HepG2 (cell line): ENCODE results near the gene GPR87. TPM values are rescaled to one million over a fixed set of nuclear protein-coding genes. Genes with fewer than 3 reads are reported as not detected.

Experiments
- FOXA1 ChIP-seq, 2 experiments: fragments of 450-650 bp in 1 of 2; sonication (generic) in 1 of 2; formaldehyde crosslinking in 1 of 2; IDR thresholded peaks; 2 replicates each; pipeline versions ENCODE4 v1.4.0 to v1.6.1; 2016 to 2020; ENCODE audit warnings: missing genetic modification reagents in 1 of 2
- FOXK1 ChIP-seq: sonication (generic); formaldehyde crosslinking; IDR thresholded peaks from 2 replicates; pipeline ENCODE4 v1.4.0; 2020; ENCODE audit warnings: low read depth, missing genetic modification reagents, borderline replicate concordance
- HDAC1 ChIP-seq: sonication (generic); formaldehyde crosslinking; IDR thresholded peaks from 2 replicates; pipeline ENCODE4 v1.5.1; 2020; ENCODE audit warnings: mild to moderate bottlenecking, missing genetic modification reagents
- HDAC2 ChIP-seq: sonication (generic); formaldehyde crosslinking; IDR thresholded peaks from 2 replicates; pipeline ENCODE4 v1.4.0; 2020; ENCODE audit warnings: missing genetic modification reagents
- HNF4G ChIP-seq, 2 experiments: sonication (generic) in 1 of 2; formaldehyde crosslinking in 1 of 2; IDR thresholded peaks; 2 replicates each; pipeline versions ENCODE4 v1.4.0 to v1.6.1; 2011 to 2020; ENCODE audit warnings: borderline replicate concordance in 2 of 2, low read depth in 2 of 2, mild to moderate bottlenecking in 2 of 2, low read length in 1 of 2, missing genetic modification reagents in 1 of 2, moderate library complexity in 1 of 2
- IKZF5 ChIP-seq: IDR thresholded peaks from 2 replicates; pipeline ENCODE4 v1.6.1; 2018; ENCODE audit warnings: missing genetic modification reagents, mild to moderate bottlenecking, missing compliant biosample characterization
- KAT8 ChIP-seq: IDR thresholded peaks from 2 replicates; pipeline ENCODE4 v1.6.1; 2016; ENCODE audit warnings: missing genetic modification reagents, missing compliant biosample characterization
- MAFF ChIP-seq: IDR thresholded peaks from 2 replicates; pipeline ENCODE4 v1.6.1; 2011; ENCODE audit warnings: low read depth, low read length, improper control_type of control experiment
- RERE ChIP-seq: IDR thresholded peaks from 2 replicates; pipeline ENCODE4 v1.6.1; 2016; ENCODE audit warnings: low read depth, missing genetic modification reagents, missing compliant biosample characterization
- SOX5 ChIP-seq: IDR thresholded peaks from 2 replicates; pipeline ENCODE4 v1.6.1; 2016; ENCODE audit warnings: borderline replicate concordance
- TFAP4 ChIP-seq: sonication (generic); IDR thresholded peaks from 2 replicates; pipeline ENCODE4 v1.6.1; 2016; ENCODE audit warnings: low read depth, borderline replicate concordance
- TFDP1 ChIP-seq: IDR thresholded peaks from 2 replicates; pipeline ENCODE4 v1.6.1; 2016; ENCODE audit warnings: missing compliant biosample characterization, missing genetic modification reagents, borderline replicate concordance
- YEATS2 ChIP-seq: sonication (generic); formaldehyde crosslinking; IDR thresholded peaks from 2 replicates; pipeline ENCODE4 v1.4.0; 2020; ENCODE audit warnings: missing genetic modification reagents, borderline replicate concordance
- ZMYM4 ChIP-seq: sonication (generic); formaldehyde crosslinking; IDR thresholded peaks from 2 replicates; pipeline ENCODE4 v1.8.1; 2023; ENCODE audit warnings: mild to moderate bottlenecking, missing genetic modification reagents
- ZNF10 ChIP-seq: sonication (generic); formaldehyde crosslinking; IDR thresholded peaks from 2 replicates; pipeline ENCODE4 v1.4.0; 2020; ENCODE audit warnings: mild to moderate bottlenecking, low read depth, missing genetic modification reagents, borderline replicate concordance
- ZNF614 ChIP-seq: IDR thresholded peaks from 2 replicates; pipeline ENCODE4 v1.6.1; 2018; ENCODE audit warnings: missing biosample characterization, missing genetic modification reagents, inconsistent platforms, borderline replicate concordance
- ZSCAN9 ChIP-seq: IDR thresholded peaks from 2 replicates; pipeline ENCODE4 v1.6.1; 2016; ENCODE audit warnings: borderline replicate concordance
- polyA plus RNA-seq, 8 experiments: library from polyadenylated mRNA; depleted of rRNA in 3 of 8; stranded (reverse) in 7 of 8; unstranded in 1 of 8; fragments of >200 nt; fragmentation: Illumina TruSeq in 4 of 8; extraction: Trizol in 4 of 8; gene quantifications; 2 replicates each; pipeline versions ENCODE4 v1.2.1 to v1.2.3, GENCODE V29; 2011 to 2016; ENCODE audit warnings: low read depth in 4 of 8, missing spikeins in 1 of 8, mixed read lengths in 1 of 8; ENCODE audit not compliant: insufficient read depth in 1 of 8
- total RNA-seq, 5 experiments: library from RNA; depleted of rRNA; stranded (reverse); fragments of >200 nt; fragmentation: Illumina TruSeq; extraction: Trizol; gene quantifications; 2 replicates each; pipeline ENCODE4 v1.2.3, GENCODE V29; 2016; ENCODE audit warnings: low read depth in 1 of 5
- TF ChIP-seq, protein P1 (sequence below): fragments of 450-650 bp; IDR thresholded peaks from 2 replicates; pipeline ENCODE4 v1.6.1; 2017

Gene GPR87
- total and polyA plus RNA-seq, 2 of the 13 experiments (the other 11 are each of a cell fraction or from before 2014, with no cell fraction given) = not detected

DNA sequence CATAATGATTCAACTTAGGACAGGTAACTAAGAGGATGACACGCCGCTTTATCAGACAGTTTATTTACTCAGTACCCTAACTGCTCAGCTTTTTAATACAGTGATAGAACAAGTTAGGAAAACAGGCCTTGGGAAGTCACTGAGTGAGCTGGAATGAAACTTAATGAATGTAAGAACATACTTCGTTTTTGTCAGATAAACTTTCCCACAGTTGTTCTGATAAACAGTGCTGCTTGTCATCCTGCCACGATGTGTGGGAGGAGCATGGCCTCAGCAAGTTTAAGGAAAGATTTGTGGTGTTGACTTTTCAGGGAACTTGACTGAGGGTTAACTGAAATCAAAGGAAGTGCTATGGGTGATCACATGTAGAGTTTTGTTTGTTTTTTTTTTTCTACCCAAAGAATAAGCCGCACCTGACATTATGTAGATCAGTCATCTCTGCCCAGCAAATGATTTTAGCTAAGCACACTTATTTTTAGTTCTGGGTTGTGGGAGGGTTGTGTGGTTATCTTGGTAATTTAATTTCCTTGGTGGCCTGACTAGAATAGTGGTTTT lies 32.6 kb downstream of the GPR87 start (continued):
- no peak for TF ChIP-seq FOXA1 (IDR thresholded peaks at IDR 0.05)
- peak; percentile 88 for TF ChIP-seq FOXA1 (CRISPR knock-in tag; IDR thresholded peaks at IDR 0.05)
- TF ChIP-seq ZSCAN9 (CRISPR knock-in tag) = 0 out of 2 replicates have a peak, but pooled peaks have one; percentile 21
- TF ChIP-seq TFDP1 (CRISPR knock-in tag) = peak; percentile 34; the same call in 1 of the 2 replicates
- TF ChIP-seq HNF4G (IDR thresholded peaks at IDR 0.05; ENCODE audit: borderline replicate concordance, low read depth, low read length) = no peak
- no peak for TF ChIP-seq HNF4G (CRISPR knock-in tag; IDR thresholded peaks at IDR 0.05; ENCODE audit: borderline replicate concordance, low read depth)
- peak; percentile 65; the same call in 1 of the 2 replicates for TF ChIP-seq HDAC2
- 0 out of 2 replicates have a peak, but pooled peaks have one; percentile 25 for TF ChIP-seq TFAP4
- TF ChIP-seq ZNF10 = no peak
- no peak for TF ChIP-seq MAFF
- 0 out of 2 replicates have a peak, but pooled peaks have one; percentile 29 for TF ChIP-seq ZMYM4
- TF ChIP-seq ZNF614 (CRISPR knock-in tag) = 0 out of 2 replicates have a peak, but pooled peaks have one; percentile 44
- TF ChIP-seq YEATS2 = no peak
- TF ChIP-seq SOX5 (CRISPR knock-in tag) = peak; percentile 93
- TF ChIP-seq RERE (CRISPR knock-in tag) = peak; percentile 83
- peak; percentile 46; the same call in 1 of the 2 replicates for TF ChIP-seq FOXK1 (CRISPR knock-in tag)
- TF ChIP-seq IKZF5 (CRISPR knock-in tag) = 0 out of 2 replicates have a peak, but pooled peaks have one; percentile 30
- TF ChIP-seq HDAC1 (CRISPR knock-in tag) = peak; percentile 46; the same call in 1 of the 2 replicates
- TF ChIP-seq, protein P1, sequence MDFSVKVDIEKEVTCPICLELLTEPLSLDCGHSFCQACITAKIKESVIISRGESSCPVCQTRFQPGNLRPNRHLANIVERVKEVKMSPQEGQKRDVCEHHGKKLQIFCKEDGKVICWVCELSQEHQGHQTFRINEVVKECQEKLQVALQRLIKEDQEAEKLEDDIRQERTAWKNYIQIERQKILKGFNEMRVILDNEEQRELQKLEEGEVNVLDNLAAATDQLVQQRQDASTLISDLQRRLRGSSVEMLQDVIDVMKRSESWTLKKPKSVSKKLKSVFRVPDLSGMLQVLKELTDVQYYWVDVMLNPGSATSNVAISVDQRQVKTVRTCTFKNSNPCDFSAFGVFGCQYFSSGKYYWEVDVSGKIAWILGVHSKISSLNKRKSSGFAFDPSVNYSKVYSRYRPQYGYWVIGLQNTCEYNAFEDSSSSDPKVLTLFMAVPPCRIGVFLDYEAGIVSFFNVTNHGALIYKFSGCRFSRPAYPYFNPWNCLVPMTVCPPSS = no peak
- TF ChIP-seq KAT8 (CRISPR knock-in tag) = peak; percentile 48; the same call in 1 of the 2 replicates
